ENCODE results near the gene GDPD2.

DNA sequence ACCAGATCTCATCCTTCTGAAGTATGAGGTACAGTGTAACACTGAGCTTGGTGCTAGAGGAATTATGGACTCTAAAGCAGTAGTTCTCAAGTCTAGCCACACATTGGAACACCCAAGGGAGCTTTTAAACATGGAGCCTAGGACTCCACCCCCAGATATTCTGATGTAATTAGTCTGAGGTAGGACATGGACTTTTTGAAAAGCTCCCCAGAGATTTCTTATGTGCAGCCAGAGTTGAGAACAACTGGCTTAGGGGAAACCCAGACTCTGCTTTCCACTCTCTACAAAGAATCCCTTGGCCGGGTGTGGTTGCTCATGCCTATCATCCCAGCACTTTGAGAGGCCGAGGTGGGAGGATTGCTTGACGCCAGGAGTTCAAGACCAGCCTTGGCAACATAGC, 11.6 kb upstream of the GDPD2 start:
- TF ChIP-seq, protein P1, sequence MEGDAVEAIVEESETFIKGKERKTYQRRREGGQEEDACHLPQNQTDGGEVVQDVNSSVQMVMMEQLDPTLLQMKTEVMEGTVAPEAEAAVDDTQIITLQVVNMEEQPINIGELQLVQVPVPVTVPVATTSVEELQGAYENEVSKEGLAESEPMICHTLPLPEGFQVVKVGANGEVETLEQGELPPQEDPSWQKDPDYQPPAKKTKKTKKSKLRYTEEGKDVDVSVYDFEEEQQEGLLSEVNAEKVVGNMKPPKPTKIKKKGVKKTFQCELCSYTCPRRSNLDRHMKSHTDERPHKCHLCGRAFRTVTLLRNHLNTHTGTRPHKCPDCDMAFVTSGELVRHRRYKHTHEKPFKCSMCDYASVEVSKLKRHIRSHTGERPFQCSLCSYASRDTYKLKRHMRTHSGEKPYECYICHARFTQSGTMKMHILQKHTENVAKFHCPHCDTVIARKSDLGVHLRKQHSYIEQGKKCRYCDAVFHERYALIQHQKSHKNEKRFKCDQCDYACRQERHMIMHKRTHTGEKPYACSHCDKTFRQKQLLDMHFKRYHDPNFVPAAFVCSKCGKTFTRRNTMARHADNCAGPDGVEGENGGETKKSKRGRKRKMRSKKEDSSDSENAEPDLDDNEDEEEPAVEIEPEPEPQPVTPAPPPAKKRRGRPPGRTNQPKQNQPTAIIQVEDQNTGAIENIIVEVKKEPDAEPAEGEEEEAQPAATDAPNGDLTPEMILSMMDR (IDR thresholded peaks at IDR 0.05) = no peak
- TF ChIP-seq EP300 (IDR thresholded peaks at IDR 0.05) (no peak), POLR2A (IDR thresholded peaks at IDR 0.05) (no peak), POLR2AphosphoS5 (IDR thresholded peaks at IDR 0.05) (no peak)
